Measurements from ENCODE around the gene HES7. TPM values are rescaled to one million over a fixed set of nuclear protein-coding genes. Genes with fewer than 3 reads are reported as not detected.

HES7 gene
- total and polyA plus RNA-seq, 9 of the 15 experiments (the other 6 are each of a cell fraction or from before 2014, with no cell fraction given): 0.03 to 1.7 (median 0.14) TPM; not detected in 1

DNA sequence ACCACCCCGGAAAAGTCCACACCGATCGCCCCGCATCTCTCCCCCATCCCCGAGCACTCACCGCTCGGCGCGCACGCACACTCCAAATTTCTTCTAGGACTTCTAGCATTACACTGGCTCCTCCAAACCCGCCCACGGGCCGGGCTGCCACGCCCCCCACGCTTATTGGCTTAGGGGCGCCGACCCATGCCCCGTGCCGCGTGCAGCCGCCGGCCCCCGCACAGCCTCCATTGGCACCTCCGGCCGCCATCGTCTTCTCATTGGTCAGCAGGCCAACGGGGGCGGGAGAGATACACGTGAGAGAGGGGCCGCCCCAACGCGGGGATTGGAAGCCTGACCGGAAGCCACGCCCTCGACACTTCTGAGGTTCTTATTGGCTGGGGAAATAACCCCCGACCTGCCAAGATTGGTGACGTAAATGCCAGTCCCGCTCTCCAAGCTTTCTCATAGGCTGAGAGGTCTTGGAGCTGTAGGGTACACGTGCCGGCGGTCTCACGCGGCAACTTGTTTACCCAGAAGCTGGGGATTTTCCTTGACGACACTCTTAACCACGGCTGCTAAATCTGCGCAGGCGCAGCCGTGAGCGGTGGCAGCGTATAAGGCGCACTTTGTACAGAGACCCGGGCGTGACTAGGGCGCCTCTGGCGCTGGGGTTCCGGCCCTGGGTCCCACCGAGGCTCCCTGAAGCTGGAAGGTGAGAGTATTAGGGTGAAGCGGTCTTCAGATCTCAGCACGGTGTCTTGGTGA lies 32.5 kb upstream of the HES7 start (continued):
- TF ChIP-seq ESRRB (CRISPR knock-in tag; IDR thresholded peaks at IDR 0.05; ENCODE audit: borderline replicate concordance) (no peak), MCM2 (IDR thresholded peaks at IDR 0.05; ENCODE audit: low read depth) (no peak), POLR3A (IDR thresholded peaks at IDR 0.05; ENCODE audit: borderline replicate concordance, extremely low read depth, insufficient read depth, insufficient read length) (no peak), SMARCA5 (IDR thresholded peaks at IDR 0.05) (no peak), BRD4 (IDR thresholded peaks at IDR 0.05) (no peak), RBM14 (IDR thresholded peaks at IDR 0.05; ENCODE audit: borderline replicate concordance, insufficient read depth, low read depth, low read length) (no peak), SMARCC2 (IDR thresholded peaks at IDR 0.05; ENCODE audit: low read depth) (no peak), RBM15 (IDR thresholded peaks at IDR 0.05; ENCODE audit: insufficient read depth, low read length) (no peak), HNRNPK (IDR thresholded peaks at IDR 0.05; ENCODE audit: low read depth, low read length, poor library complexity, severe bottlenecking) (no peak), DACH1 (IDR thresholded peaks at IDR 0.05; ENCODE audit: partially characterized antibody) (no peak), JUN (IDR thresholded peaks at IDR 0.05; ENCODE audit: borderline replicate concordance, low read depth, low read length) (peak; percentile 66; the same call in 1 of the 2 replicates), JUN (CRISPR knock-in tag; IDR thresholded peaks at IDR 0.05; ENCODE audit: borderline replicate concordance) (no peak), CHD2 (IDR thresholded peaks at IDR 0.05; ENCODE audit: low read depth, low read length) (peak; percentile 83), CC2D1A (IDR thresholded peaks at IDR 0.05) (no peak; the same call in 1 of the 2 replicates), MAZ (CRISPR knock-in tag; conservative IDR thresholded peaks at IDR 0.05 in 1 of 2, IDR thresholded peaks at IDR 0.05 in 1 of 2) (peak; percentile 45 to 75), NFXL1 (CRISPR knock-in tag; IDR thresholded peaks at IDR 0.05) (no peak), ZNF212 (CRISPR knock-in tag; IDR thresholded peaks at IDR 0.05) (no peak), CEBPB (tag; IDR thresholded peaks at IDR 0.05) (no peak), SAP30 (IDR thresholded peaks at IDR 0.05; ENCODE audit: borderline replicate concordance, insufficient read depth, low read depth, low read length, poor library complexity, severe bottlenecking) (peak; percentile 56), ZNF717 (CRISPR knock-in tag; IDR thresholded peaks at IDR 0.05) (no peak)
- TF ChIP-seq, protein P1, sequence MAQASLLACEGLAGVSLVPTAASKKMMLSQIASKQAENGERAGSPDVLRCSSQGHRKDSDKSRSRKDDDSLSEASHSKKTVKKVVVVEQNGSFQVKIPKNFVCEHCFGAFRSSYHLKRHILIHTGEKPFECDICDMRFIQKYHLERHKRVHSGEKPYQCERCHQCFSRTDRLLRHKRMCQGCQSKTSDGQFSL (CRISPR knock-in tag; IDR thresholded peaks at IDR 0.05): no peak
- TF ChIP-seq, protein P1 (tag; IDR thresholded peaks at IDR 0.05): no peak
- TF ChIP-seq, protein P2, sequence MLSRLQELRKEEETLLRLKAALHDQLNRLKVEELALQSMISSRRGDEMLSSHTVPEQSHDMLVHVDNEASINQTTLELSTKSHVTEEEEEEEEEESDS (CRISPR knock-in tag; IDR thresholded peaks at IDR 0.05): no peak
- TF ChIP-seq, protein P3, sequence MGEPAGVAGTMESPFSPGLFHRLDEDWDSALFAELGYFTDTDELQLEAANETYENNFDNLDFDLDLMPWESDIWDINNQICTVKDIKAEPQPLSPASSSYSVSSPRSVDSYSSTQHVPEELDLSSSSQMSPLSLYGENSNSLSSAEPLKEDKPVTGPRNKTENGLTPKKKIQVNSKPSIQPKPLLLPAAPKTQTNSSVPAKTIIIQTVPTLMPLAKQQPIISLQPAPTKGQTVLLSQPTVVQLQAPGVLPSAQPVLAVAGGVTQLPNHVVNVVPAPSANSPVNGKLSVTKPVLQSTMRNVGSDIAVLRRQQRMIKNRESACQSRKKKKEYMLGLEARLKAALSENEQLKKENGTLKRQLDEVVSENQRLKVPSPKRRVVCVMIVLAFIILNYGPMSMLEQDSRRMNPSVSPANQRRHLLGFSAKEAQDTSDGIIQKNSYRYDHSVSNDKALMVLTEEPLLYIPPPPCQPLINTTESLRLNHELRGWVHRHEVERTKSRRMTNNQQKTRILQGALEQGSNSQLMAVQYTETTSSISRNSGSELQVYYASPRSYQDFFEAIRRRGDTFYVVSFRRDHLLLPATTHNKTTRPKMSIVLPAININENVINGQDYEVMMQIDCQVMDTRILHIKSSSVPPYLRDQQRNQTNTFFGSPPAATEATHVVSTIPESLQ (CRISPR knock-in tag; IDR thresholded peaks at IDR 0.05): no peak

Data from K562 (cell line).